K562 (cell line): ENCODE data around the gene BRCA1. TPM values are rescaled to one million over a fixed set of nuclear protein-coding genes. Genes with fewer than 3 reads are reported as not detected.

Experiments used
- MYC ChIP-seq, 2 experiments: fragments of 250-450 bp in 1 of 2; sonication (Bioruptor Pico) in 1 of 2; IDR thresholded peaks; 2 replicates each; pipeline versions ENCODE4 v1.5.1 to v1.6.1; 2012 to 2021; ENCODE audit warnings: low read depth in 2 of 2, borderline replicate concordance in 1 of 2, improper control_type of control experiment in 1 of 2, low read length in 1 of 2, mild to moderate bottlenecking in 1 of 2, moderate library complexity in 1 of 2
- NR2C1 ChIP-seq, 2 experiments: fragments of 450-650 bp; IDR thresholded peaks; 2 replicates each; pipeline ENCODE4 v1.6.1; 2017; ENCODE audit warnings: mild to moderate bottlenecking in 2 of 2, antibody characterized with exemption in 1 of 2, inconsistent platforms in 1 of 2, missing compliant biosample characterization in 1 of 2, missing genetic modification characterization in 1 of 2
- RBM34 ChIP-seq: fragments of 200-400 bp; formaldehyde crosslinking; IDR thresholded peaks from 2 replicates; pipeline ENCODE4 v1.6.1; 2018; ENCODE audit warnings: low read length, borderline replicate concordance; ENCODE audit not compliant: insufficient read depth
- SPI1 ChIP-seq: IDR thresholded peaks from 2 replicates; pipeline ENCODE4 v1.6.1; 2011; ENCODE audit warnings: low read depth, low read length, control low read depth, borderline replicate concordance
- SRF ChIP-seq, 2 experiments: fragments of 250-450, 450-650 bp in 1 of 2; sonication (Bioruptor Pico) in 1 of 2; sonication (generic) in 1 of 2; formaldehyde crosslinking; IDR thresholded peaks; 2 replicates each; pipeline versions ENCODE4 v1.5.0 to v1.5.1; 2020 to 2022; ENCODE audit warnings: mild to moderate bottlenecking in 1 of 2, missing genetic modification reagents in 1 of 2
- ZBTB7A ChIP-seq: IDR thresholded peaks from 2 replicates; pipeline ENCODE4 v1.6.1; 2011; ENCODE audit warnings: low read depth, mild to moderate bottlenecking, low read length, moderate library complexity, borderline replicate concordance; ENCODE audit not compliant: control insufficient read depth
- ZNF134 ChIP-seq: fragments of 250-450 bp; sonication (Bioruptor Pico); conservative IDR thresholded peaks from 2 replicates; pipeline ENCODE4 v1.4.0; 2020
- ZNF165 ChIP-seq: fragments of 250-450 bp; sonication (Bioruptor Pico); IDR thresholded peaks from 2 replicates; pipeline ENCODE4 v1.4.0; 2020; ENCODE audit warnings: borderline replicate concordance
- ZNF263 ChIP-seq: sonication (generic); formaldehyde crosslinking; IDR thresholded peaks from 2 replicates; pipeline ENCODE4 v1.8.0; 2022; ENCODE audit warnings: mild to moderate bottlenecking, missing genetic modification reagents, borderline replicate concordance
- polyA plus RNA-seq, 8 experiments: library from polyadenylated mRNA; depleted of rRNA in 4 of 8; stranded (reverse) in 5 of 8; unstranded in 3 of 8; fragments of >200 nt; fragmentation: Nextera tagmentation in 2 of 8; fragmentation: Illumina TruSeq in 1 of 8; extraction: Ambion mirVana in 2 of 8; extraction: Trizol in 1 of 8; gene quantifications; 2 replicates each; pipeline versions ENCODE4 v1.2.1 to v1.2.3, GENCODE V29; 2011 to 2014; ENCODE audit warnings: inconsistent platforms in 1 of 8, missing spikeins in 1 of 8
- total RNA-seq, 7 experiments: library from RNA; depleted of rRNA in 6 of 7; stranded (reverse); fragments of >200 nt in 6 of 7; fragmentation: Illumina TruSeq in 2 of 7; extraction: Trizol in 2 of 7; gene quantifications; 2 replicates each; pipeline versions ENCODE4 v1.2.1 to v1.2.3, GENCODE V29; 2011 to 2021; ENCODE audit warnings: low replicate concordance in 1 of 7
- TF ChIP-seq, protein P1 (sequence below): fragments of 250-450 bp; sonication (Bioruptor Pico); IDR thresholded peaks from 2 replicates; pipeline ENCODE4 v1.8.0; 2022; ENCODE audit warnings: inconsistent platforms
- TF ChIP-seq, protein P2 (sequence below): fragments of 250-450 bp; sonication (Bioruptor Pico); IDR thresholded peaks from 2 replicates; pipeline ENCODE4 v1.5.0; 2020; ENCODE audit warnings: mild to moderate bottlenecking, borderline replicate concordance

BRCA1 gene
- total and polyA plus RNA-seq, 9 of the 15 experiments (the other 6 are each of a cell fraction or from before 2014, with no cell fraction given), result 25.9 to 95.3 (median 62.3) TPM

GRCh38 chr17:42997984-42998938, 126.9 kb downstream of the BRCA1 start, which contains the start of gene RPL27 (continued):
- TF ChIP-seq, protein P1, sequence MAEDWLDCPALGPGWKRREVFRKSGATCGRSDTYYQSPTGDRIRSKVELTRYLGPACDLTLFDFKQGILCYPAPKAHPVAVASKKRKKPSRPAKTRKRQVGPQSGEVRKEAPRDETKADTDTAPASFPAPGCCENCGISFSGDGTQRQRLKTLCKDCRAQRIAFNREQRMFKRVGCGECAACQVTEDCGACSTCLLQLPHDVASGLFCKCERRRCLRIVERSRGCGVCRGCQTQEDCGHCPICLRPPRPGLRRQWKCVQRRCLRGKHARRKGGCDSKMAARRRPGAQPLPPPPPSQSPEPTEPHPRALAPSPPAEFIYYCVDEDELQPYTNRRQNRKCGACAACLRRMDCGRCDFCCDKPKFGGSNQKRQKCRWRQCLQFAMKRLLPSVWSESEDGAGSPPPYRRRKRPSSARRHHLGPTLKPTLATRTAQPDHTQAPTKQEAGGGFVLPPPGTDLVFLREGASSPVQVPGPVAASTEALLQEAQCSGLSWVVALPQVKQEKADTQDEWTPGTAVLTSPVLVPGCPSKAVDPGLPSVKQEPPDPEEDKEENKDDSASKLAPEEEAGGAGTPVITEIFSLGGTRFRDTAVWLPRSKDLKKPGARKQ (CRISPR knock-in tag), result no peak
- peak; percentile 99 for TF ChIP-seq MYC (IDR thresholded peaks at IDR 0.05; ENCODE audit: low read depth, low read length)
- peak; percentile 77 for TF ChIP-seq MYC (CRISPR knock-in tag; IDR thresholded peaks at IDR 0.05; ENCODE audit: borderline replicate concordance, low read depth)
- TF ChIP-seq ZNF263, result peak; percentile 88
- TF ChIP-seq SRF (CRISPR knock-in tag; IDR thresholded peaks at IDR 0.05), result peak in 1 of 2 experiments; percentile 83; a peak in 1 of 4 replicates
- TF ChIP-seq, protein P2, sequence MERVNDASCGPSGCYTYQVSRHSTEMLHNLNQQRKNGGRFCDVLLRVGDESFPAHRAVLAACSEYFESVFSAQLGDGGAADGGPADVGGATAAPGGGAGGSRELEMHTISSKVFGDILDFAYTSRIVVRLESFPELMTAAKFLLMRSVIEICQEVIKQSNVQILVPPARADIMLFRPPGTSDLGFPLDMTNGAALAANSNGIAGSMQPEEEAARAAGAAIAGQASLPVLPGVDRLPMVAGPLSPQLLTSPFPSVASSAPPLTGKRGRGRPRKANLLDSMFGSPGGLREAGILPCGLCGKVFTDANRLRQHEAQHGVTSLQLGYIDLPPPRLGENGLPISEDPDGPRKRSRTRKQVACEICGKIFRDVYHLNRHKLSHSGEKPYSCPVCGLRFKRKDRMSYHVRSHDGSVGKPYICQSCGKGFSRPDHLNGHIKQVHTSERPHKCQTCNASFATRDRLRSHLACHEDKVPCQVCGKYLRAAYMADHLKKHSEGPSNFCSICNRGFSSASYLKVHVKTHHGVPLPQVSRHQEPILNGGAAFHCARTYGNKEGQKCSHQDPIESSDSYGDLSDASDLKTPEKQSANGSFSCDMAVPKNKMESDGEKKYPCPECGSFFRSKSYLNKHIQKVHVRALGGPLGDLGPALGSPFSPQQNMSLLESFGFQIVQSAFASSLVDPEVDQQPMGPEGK, result no peak
- no peak for TF ChIP-seq RBM34
- TF ChIP-seq ZNF134 (CRISPR knock-in tag), result no peak
- peak; percentile 30; the same call in 1 of the 2 replicates for TF ChIP-seq ZBTB7A
- TF ChIP-seq ZNF165 (CRISPR knock-in tag), result no peak
- TF ChIP-seq NR2C1 (IDR thresholded peaks at IDR 0.05), result peak; percentile 99
- peak; percentile 100 for TF ChIP-seq NR2C1 (tag; IDR thresholded peaks at IDR 0.05)
- peak; percentile 78 for TF ChIP-seq SPI1
